M059J (cell line): Measurements from ENCODE around the gene KIF18B. TPM values are rescaled to one million over a fixed set of nuclear protein-coding genes. Genes with fewer than 3 reads are reported as not detected.
"Not testable (repeated sequence)": the region's sequence is repeated elsewhere in the genome, so short reads cannot be mapped to it uniquely, and the experiment has no call there.

Experiments
- DNase-seq: peaks from one replicate; pipeline ENCODE4 v3.0.0-alpha.2; 2012; ENCODE audit warnings: low read depth
- total RNA-seq: library from RNA; depleted of rRNA; stranded (reverse); fragments of >200 nt; shearing (Covaris generic); gene quantifications from 2 replicates; pipeline ENCODE4 v1.2.3, GENCODE V29; 2014

Gene KIF18B
- total RNA-seq, 1 experiment from 2014 or later: 10.6 TPM

- DNase-seq: no peak
These were observed 21.7 kb upstream of the KIF18B start for GRCh38 chr17:44969144-44969780.

- peak; percentile 88 for DNase-seq
These were observed 20.9 kb upstream of the KIF18B start, which contains the start of gene C1QL1 for GRCh38 chr17:44968225-44969143. TSS of gene C1QL1 (minus strand) at chr17:44968303. CDS start at chr17:44968048, 255 bp downstream.

GRCh38 chr17:44967907-44968224, 20.3 kb upstream of the KIF18B start:
- DNase-seq: no peak

GRCh38 chr17:44967026-44967906, 19.7 kb upstream of the KIF18B start:
- DNase-seq: no peak

GRCh38 chr17:44966348-44967025, 18.9 kb upstream of the KIF18B start:
- DNase-seq: no peak

- DNase-seq: no peak
These were observed 18.1 kb upstream of the KIF18B start for GRCh38 chr17:44965481-44966234.

GRCh38 chr17:44961921-44962350, 14.4 kb upstream of the KIF18B start:
- no peak for DNase-seq

- peak; percentile 53 for DNase-seq
These were observed 13.1 kb upstream of the KIF18B start for GRCh38 chr17:44960691-44961090.

- no peak for DNase-seq
These were observed 12.4 kb upstream of the KIF18B start for GRCh38 chr17:44959821-44960531.

GRCh38 chr17:44956998-44957981, 9.7 kb upstream of the KIF18B start:
- DNase-seq: no peak

- no peak for DNase-seq
These were observed 8.3 kb upstream of the KIF18B start for GRCh38 chr17:44955674-44956425.

- no peak for DNase-seq
These were observed 5.4 kb upstream of the KIF18B start for GRCh38 chr17:44952946-44953475.

- DNase-seq: no peak
These were observed 782 bp upstream of the KIF18B start for GRCh38 chr17:44948315-44948795.

GRCh38 chr17:44945652-44946051, 1.9 kb downstream of the KIF18B start:
- not testable (repeated sequence) for DNase-seq

- no peak for DNase-seq
These were observed 5.1 kb downstream of the KIF18B start for GRCh38 chr17:44942456-44942855.

- DNase-seq: no peak
These were observed 5.8 kb downstream of the KIF18B start for GRCh38 chr17:44941712-44942331.

- no peak for DNase-seq
These were observed 6.8 kb downstream of the KIF18B start for GRCh38 chr17:44940768-44941167.
